Esophagus squamous epithelium (tissue), 5 donors: ENCODE data around the gene DNAJC10. TPM values are rescaled to one million over a fixed set of nuclear protein-coding genes. Genes with fewer than 3 reads are reported as not detected.
"Not testable (repeated sequence)": the region's sequence is repeated elsewhere in the genome, so short reads cannot be mapped to it uniquely, and the experiment has no call there.

ENCODE experiments used
- DNase-seq: peaks from one replicate; lab custom pipeline; 2025; lab: John Stamatoyannopoulos, UW
- H3K27ac ChIP-seq, 4 donors: fragments of 200-600 bp; sonication (generic); one replicate each; pipeline ENCODE4 v1.5.1; 2016 to 2019; ENCODE audit warnings: mild to moderate bottlenecking in 1 of 4
- H3K27me3 ChIP-seq, 4 donors: fragments of 200-600 bp; sonication (generic); 1 replicate in 3 of 4; 2 replicates in 1 of 4; pipeline versions ENCODE4 v1.5.1 to v1.6.0; 2017 to 2021; ENCODE audit warnings: antibody characterized with exemption in 1 of 4
- H3K36me3 ChIP-seq, 3 donors: fragments of 200-600 bp; sonication (generic); one replicate each; pipeline ENCODE4 v1.5.1; 2016 to 2019
- H3K4me1 ChIP-seq, 3 donors: fragments of 200-600 bp; sonication (generic); one replicate each; pipeline ENCODE4 v1.5.1; 2017 to 2019
- H3K4me3 ChIP-seq, 4 donors: fragments of 200-600 bp; sonication (generic); 1 replicate in 3 of 4; 2 replicates in 1 of 4; pipeline ENCODE4 v1.5.1; 2016 to 2019; ENCODE audit warnings: mild to moderate bottlenecking in 2 of 4, moderate library complexity in 1 of 4
- H3K9me3 ChIP-seq, 3 donors: fragments of 200-600 bp; sonication (generic); one replicate each; pipeline ENCODE4 v1.5.1; 2016 to 2019
- CTCF ChIP-seq, 6 experiments: fragments of 450-650 bp in 4 of 6; fragments of 200-600 bp in 2 of 6; sonication (generic) in 2 of 6; IDR thresholded peaks; one replicate each; pipeline ENCODE4 v1.5.1; 2016 to 2019; ENCODE audit warnings: antibody characterized with exemption in 6 of 6, mild to moderate bottlenecking in 4 of 6, moderate library complexity in 4 of 6
- POLR2A ChIP-seq, 4 donors: fragments of 450-650 bp; IDR thresholded peaks; one replicate each; pipeline ENCODE4 v1.6.1; 2017; ENCODE audit warnings: antibody characterized with exemption in 4 of 4, mild to moderate bottlenecking in 4 of 4, moderate library complexity in 3 of 4
- WGBS, 2 donors: methylation state at CpG; one replicate each; pipeline ENCODE4 v1.1.5; 2018; 5-methylcytosine and 5-hydroxymethylcytosine counted together
- intact Hi-C: fragments of 100-400 bp; cut with DNase I; formaldehyde crosslinking; loops from one replicate; pipeline ENCODE4 v1.15.0; 2022
- total RNA-seq, 4 donors: library from RNA; depleted of rRNA; stranded (reverse); fragments of >200 nt; gene quantifications; one replicate each; pipeline ENCODE4 v1.1.0, GENCODE V29; 2016
- donor health status: DM: yes; HTN: yes; CAD: no.

DNAJC10 gene
- total RNA-seq, 4 donors from 2014 or later: 26.0 to 46.0 (median 32.3) TPM

GRCh38 chr2:182729710-182730339 lies 13.8 kb downstream of the DNAJC10 start:
- Histone ChIP-seq H3K4me3 (no peak overlapping the region), H3K36me3 (peaks cover 0 to 64% (median 3%) of the 10 kb centered on the region in 3 donors), H3K27ac (no peak overlapping the region), H3K9me3 (no peaks in the 10 kb centered on the region), H3K27me3 (no peaks in the 10 kb centered on the region), H3K4me1 (no peaks in the 10 kb centered on the region)
- TF ChIP-seq POLR2A (IDR thresholded peaks at IDR 0.05) (no peak), CTCF (IDR thresholded peaks at IDR 0.05) (no peak)
- intact Hi-C loops: no loop called here
- DNase-seq: no peak
- WGBS, 2 donors: 95 to 97% methylated on average over 2 of the region's 2 CpGs

- no peak for DNase-seq
- TF ChIP-seq POLR2A (IDR thresholded peaks at IDR 0.05): no peak
- TF ChIP-seq CTCF (IDR thresholded peaks at IDR 0.05): no peak
- intact Hi-C loops: no loop called here
- no peaks in the 10 kb centered on the region for H3K27me3 ChIP-seq
- no peaks in the 10 kb centered on the region for H3K9me3 ChIP-seq
- H3K27ac ChIP-seq: no peak overlapping the region
- H3K4me3 ChIP-seq: no peak overlapping the region
- H3K4me1 ChIP-seq: no peaks in the 10 kb centered on the region
- peaks cover 0 to 57% (median 3%) of the 10 kb centered on the region in 3 donors for H3K36me3 ChIP-seq
These were observed 14.4 kb downstream of the DNAJC10 start for GRCh38 chr2:182730486-182730885.

- Histone ChIP-seq H3K36me3 (peaks cover 0 to 63% (median 0%) of the 10 kb centered on the region in 3 donors), H3K9me3 (no peaks in the 10 kb centered on the region)
- intact Hi-C loops: no loop called here
These were observed 16.7 kb downstream of the DNAJC10 start for GRCh38 chr2:182732736-182733135.

GRCh38 chr2:182733572-182733971 lies 17.5 kb downstream of the DNAJC10 start:
- peaks cover 0 to 65% (median 0%) of the 10 kb centered on the region in 3 donors for H3K36me3 ChIP-seq
- no peaks in the 10 kb centered on the region for H3K4me1 ChIP-seq
- TF ChIP-seq POLR2A (IDR thresholded peaks at IDR 0.05): no peak
- no peak for TF ChIP-seq CTCF (IDR thresholded peaks at IDR 0.05)
- DNase-seq: no peak
- H3K9me3 ChIP-seq: no peaks in the 10 kb centered on the region
- H3K4me3 ChIP-seq: no peak overlapping the region
- H3K27ac ChIP-seq: no peak overlapping the region
- WGBS, 2 donors: 91 to 100% methylated on average over 1 of the region's 1 CpG
- H3K27me3 ChIP-seq: no peaks in the 10 kb centered on the region
- intact Hi-C loops: no loop called here

More at GRCh38 chr2:182732736-182733135, 16.7 kb downstream of the DNAJC10 start:
- no peak for DNase-seq
- no peak for TF ChIP-seq POLR2A (IDR thresholded peaks at IDR 0.05)
- TF ChIP-seq CTCF (IDR thresholded peaks at IDR 0.05): no peak
- H3K27me3 ChIP-seq: no peaks in the 10 kb centered on the region
- H3K27ac ChIP-seq: no peak overlapping the region
- H3K4me3 ChIP-seq: no peak overlapping the region
- no peaks in the 10 kb centered on the region for H3K4me1 ChIP-seq

GRCh38 chr2:182736856-182737255 lies 20.8 kb downstream of the DNAJC10 start:
- peaks cover 0 to 48% (median 0%) of the 10 kb centered on the region in 3 donors for H3K36me3 ChIP-seq
- H3K4me1 ChIP-seq, H3K27me3 ChIP-seq, intact Hi-C loops, H3K9me3 ChIP-seq, H3K27ac ChIP-seq, H3K4me3 ChIP-seq, DNase-seq: not testable (repeated sequence)
- 96 to 97% methylated on average over 4 to 8 of the region's 8 CpGs for WGBS, 2 donors
